Panc1 (cell line): Measurements from ENCODE around the gene TBP. TPM values are rescaled to one million over a fixed set of nuclear protein-coding genes. Genes with fewer than 3 reads are reported as not detected.

Experiments
- ATAC-seq: fragments of 200-7000 bp; cut with Tn5 transposase; 2 replicates; pipeline ENCODE4 v1.9.1; 2020; ENCODE audit warnings: mild to moderate bottlenecking, moderate library complexity
- BruUV-seq: library from RNA; stranded (reverse); fragments of 400-500 nt; replicated peaks from 2 replicates; lab custom pipeline; 2021; lab: Mats Ljungman, UMichigan
- CTCF ChIA-PET: fragments of 300-600 bp; sonication (Branson Sonifier 250); formaldehyde crosslinking; loops from one replicate; lab custom pipeline; 2022; ENCODE audit warnings: antibody characterized with exemption; lab: Charles Lee
- POLR2A ChIA-PET: fragments of 300-600 bp; sonication (Branson Sonifier 250); formaldehyde crosslinking; loops from one replicate; lab custom pipeline; 2022; ENCODE audit warnings: antibody characterized with exemption; lab: Charles Lee
- DNase-seq: peaks from one replicate; pipeline ENCODE4 v3.0.0-alpha.2; 2010; ENCODE audit warnings: low read depth, low spot score
- H3K27ac ChIP-seq: 2 replicates; pipeline ENCODE4 v1.5.1; 2011; ENCODE audit warnings: mild to moderate bottlenecking, low read length, inconsistent platforms
- H3K27me3 ChIP-seq: fragments of 200-500 bp; sonication (Bioruptor generic); 2 replicates; pipeline ENCODE4 v1.6.0; 2014; ENCODE audit warnings: low read length, inconsistent platforms; ENCODE audit not compliant: control insufficient read depth, insufficient read depth
- H3K36me3 ChIP-seq: fragments of 200-500 bp; sonication (Bioruptor generic); 2 replicates; pipeline ENCODE4 v1.5.1; 2014; ENCODE audit warnings: inconsistent platforms, mild to moderate bottlenecking, low read length, moderate library complexity; ENCODE audit not compliant: control insufficient read depth, insufficient read depth
- H3K4me1 ChIP-seq: 2 replicates; pipeline ENCODE4 v1.5.1; 2011; ENCODE audit warnings: inconsistent platforms, mild to moderate bottlenecking, low read length, moderate library complexity; ENCODE audit not compliant: control insufficient read depth, insufficient read depth
- H3K4me3 ChIP-seq, 2 experiments: 2 replicates each; pipeline ENCODE4 v1.5.1; 2011 to 2012; ENCODE audit warnings: low read depth in 2 of 2, low read length in 2 of 2, mild to moderate bottlenecking in 2 of 2, inconsistent platforms in 1 of 2, moderate library complexity in 1 of 2
- H3K9me3 ChIP-seq: fragments of 200-500 bp; sonication (Bioruptor generic); 2 replicates; pipeline ENCODE4 v1.5.1; 2014; ENCODE audit warnings: low read depth, mild to moderate bottlenecking, inconsistent platforms, low read length, moderate library complexity; ENCODE audit not compliant: control insufficient read depth, insufficient read depth
- CTCF ChIP-seq: fragments of 450-650 bp; IDR thresholded peaks from 2 replicates; pipeline ENCODE4 v1.5.1; 2017; ENCODE audit warnings: mild to moderate bottlenecking
- POLR2AphosphoS5 ChIP-seq: IDR thresholded peaks from 2 replicates; pipeline ENCODE4 v1.6.1; 2012; ENCODE audit warnings: mild to moderate bottlenecking, low read depth, low read length, moderate library complexity
- REST ChIP-seq, 2 experiments: IDR thresholded peaks; 2 replicates each; pipeline ENCODE4 v1.6.1; 2011 to 2012; ENCODE audit warnings: low read depth in 2 of 2, control low read depth in 1 of 2, low read length in 1 of 2, mild to moderate bottlenecking in 1 of 2, moderate library complexity in 1 of 2; ENCODE audit not compliant: insufficient read depth in 1 of 2
- SIN3A ChIP-seq: IDR thresholded peaks from 2 replicates; pipeline ENCODE4 v1.6.1; 2012; ENCODE audit warnings: low read depth, mild to moderate bottlenecking, low read length, moderate library complexity, borderline replicate concordance; ENCODE audit not compliant: insufficient read depth
- TCF7L2 ChIP-seq: IDR thresholded peaks from 2 replicates; pipeline ENCODE4 v1.6.1; 2011; ENCODE audit warnings: mild to moderate bottlenecking, low read depth, low read length, inconsistent platforms
- in situ Hi-C: cut with HindIII; loops from 2 replicates; pipeline ENCODE4 v1.10.0; 2016; ENCODE audit warnings: low sequenced_read_pairs, low pct_unique_long_range_greater_than_20kb
- intact Hi-C: fragments of 100-400 bp; cut with micrococcal nuclease; formaldehyde crosslinking; loops from one replicate; pipeline ENCODE4 v1.10.0; 2022; ENCODE audit not compliant: unreplicated experiment
- total RNA-seq: library from RNA; stranded (reverse); gene quantifications from one replicate; pipeline ENCODE4 v1.2.1, GENCODE V29; 2021; ENCODE audit not compliant: unreplicated experiment

The TBP gene
- total RNA-seq, 1 experiment from 2014 or later = 26.4 TPM

GRCh38 chr6:170532867-170533488 is 21.2 kb upstream of the TBP start:
- peaks cover 39% of the 10 kb centered on the region for H3K36me3 ChIP-seq
- in situ Hi-C loops = no loop called here
- CTCF ChIA-PET = no interaction called here

GRCh38 chr6:170533792-170534191 is 20.4 kb upstream of the TBP start:
- DNase-seq = no peak
- BruUV-seq = no TSS peak
- no peak for TF ChIP-seq TCF7L2
- no peak for TF ChIP-seq SIN3A
- no peak for TF ChIP-seq CTCF
- TF ChIP-seq POLR2AphosphoS5 = no peak
- no peak for TF ChIP-seq REST (IDR thresholded peaks at IDR 0.05; ENCODE audit: insufficient read depth in 1 of 2, low read depth in 2 of 2, low read length in 1 of 2)
- H3K4me1 ChIP-seq = no peaks in the 10 kb centered on the region
- no peak overlapping the region for H3K27ac ChIP-seq
- intact Hi-C loops = no loop called here
- H3K9me3 ChIP-seq = no peaks in the 10 kb centered on the region
- ChIA-PET CTCF (no interaction called here), POLR2A (interaction anchor here (0.6 kb wide), 1 partner anchor 10 kb away, joined by 4 read pairs; no protein-coding TSS in a partner anchor)
- peaks cover 42% of the 10 kb centered on the region for H3K36me3 ChIP-seq
- no peak overlapping the region for H3K4me3 ChIP-seq
- no peak for ATAC-seq
- in situ Hi-C loops = no loop called here
- H3K27me3 ChIP-seq = no peaks in the 10 kb centered on the region

More at GRCh38 chr6:170532867-170533488, 21.2 kb upstream of the TBP start:
- DNase-seq (no peak), ATAC-seq (no peak)
- Histone ChIP-seq H3K27me3 (no peaks in the 10 kb centered on the region), H3K4me3 (no peak overlapping the region), H3K9me3 (no peaks in the 10 kb centered on the region), H3K27ac (no peak overlapping the region), H3K4me1 (no peaks in the 10 kb centered on the region)
- no TSS peak for BruUV-seq
- POLR2A ChIA-PET = interaction anchor here (0.6 kb wide), 1 partner anchor 9 kb away, joined by 4 read pairs; no protein-coding TSS in a partner anchor
- no peak; the same call in 1 of the 2 replicates for TF ChIP-seq POLR2AphosphoS5
- TF ChIP-seq CTCF = no peak
- TF ChIP-seq REST (IDR thresholded peaks at IDR 0.05; ENCODE audit: insufficient read depth in 1 of 2, low read depth in 2 of 2, low read length in 1 of 2) = no peak
- TF ChIP-seq SIN3A = no peak
- TF ChIP-seq TCF7L2 = no peak
- intact Hi-C loops = no loop called here
